ENCODE measurements around the gene RSRC1. TPM values are rescaled to one million over a fixed set of nuclear protein-coding genes. Genes with fewer than 3 reads are reported as not detected.
A peak's percentile ranks its signal among the peaks of the same experiment; 100 is the strongest.
"Not testable (repeated sequence)": the region's sequence is repeated elsewhere in the genome, so short reads cannot be mapped to it uniquely, and the experiment has no call there.

RSRC1 gene
- total and polyA plus RNA-seq, 3 experiments from 2014 or later: 32.9 to 43.3 (median 35.4) TPM

DNA sequence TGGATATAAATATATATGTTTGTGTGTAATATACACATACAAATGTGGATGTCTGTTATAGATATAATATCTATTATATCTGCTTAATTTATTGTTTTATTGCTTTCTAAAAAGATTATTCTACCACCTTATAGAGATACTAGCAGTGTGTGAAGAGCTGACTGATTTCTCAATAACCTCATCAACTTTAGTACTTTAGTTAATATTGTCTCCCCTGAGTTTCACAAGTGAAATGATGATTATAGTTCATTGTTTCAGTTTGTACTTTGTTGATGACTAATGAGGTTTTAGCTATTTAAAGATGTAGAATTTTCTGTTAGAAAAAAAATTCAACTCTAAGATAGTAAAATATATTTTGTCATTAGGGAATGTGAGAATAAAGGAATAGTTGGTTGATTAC lies 11.4 kb downstream of the RSRC1 start:
- Mint-ChIP-seq H3K4me1 (peaks cover 8 to 26% (median 20%) of the 10 kb centered on the region in 3 donors), H3K4me3 (no peak overlapping the region)
- CTCF ChIA-PET: no interaction called here

DNA sequence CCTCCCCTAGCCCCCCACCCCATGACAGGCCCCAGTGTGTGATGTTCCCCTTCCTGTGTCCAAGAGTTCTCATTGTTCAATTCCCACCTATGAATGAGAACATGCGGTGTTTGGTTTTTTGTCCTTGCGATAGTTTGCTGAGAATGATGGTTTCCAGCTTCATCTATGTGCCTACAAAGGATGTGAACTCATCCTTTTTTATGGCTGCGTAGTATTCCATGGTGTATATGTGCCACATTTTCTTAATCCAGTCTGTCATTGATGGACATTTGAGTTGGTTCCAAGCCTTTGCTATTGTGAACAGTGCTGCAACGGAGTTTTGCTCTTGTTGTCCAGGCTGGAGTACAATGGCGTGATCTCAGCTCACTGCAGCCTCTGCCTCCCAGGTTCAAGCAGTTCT lies 12.8 kb downstream of the RSRC1 start:
- H3K4me1 Mint-ChIP-seq: peaks cover 10 to 28% (median 22%) of the 10 kb centered on the region in 3 donors
- H3K4me1 ChIP-seq (ENCODE audit: insufficient read depth, low read length); H3K4me3 Mint-ChIP-seq; H3K27me3 Mint-ChIP-seq; H3K4me3 ChIP-seq (ENCODE audit: low read length); POLR2A ChIA-PET; DNase-seq; H3K9me3 ChIP-seq (ENCODE audit: low read length); CTCF ChIA-PET; H3K27ac Mint-ChIP-seq; H3K27ac ChIP-seq (ENCODE audit: low read depth, low read length); H3K27me3 ChIP-seq (ENCODE audit: insufficient read depth, low read length, poor library complexity, severe bottlenecking): not testable (repeated sequence)
- peaks cover 42 to 59% (median 56%) of the 10 kb centered on the region in 3 donors for H3K36me3 Mint-ChIP-seq
- peaks cover 13% of the 10 kb centered on the region for H3K36me3 ChIP-seq (ENCODE audit: insufficient read depth, low read length)
- H3K9me3 Mint-ChIP-seq: peaks cover 9 to 24% (median 18%) of the 10 kb centered on the region in 5 donors

More for the DNA sequence above, 11.4 kb downstream of the RSRC1 start:
- peaks cover 30 to 45% (median 42%) of the 10 kb centered on the region in 3 donors for H3K36me3 Mint-ChIP-seq
- POLR2A ChIA-PET: no interaction called here
- no peak for DNase-seq
- H3K27me3 Mint-ChIP-seq: no peaks in the 10 kb centered on the region
- peaks cover 5 to 11% (median 7%) of the 10 kb centered on the region in 5 donors for H3K9me3 Mint-ChIP-seq
- Histone ChIP-seq H3K27ac (ENCODE audit: low read depth, low read length) (no peak overlapping the region), H3K4me1 (ENCODE audit: insufficient read depth, low read length) (no peaks in the 10 kb centered on the region), H3K4me3 (ENCODE audit: low read length) (no peak overlapping the region), H3K27me3 (ENCODE audit: insufficient read depth, low read length, poor library complexity, severe bottlenecking) (no peaks in the 10 kb centered on the region), H3K9me3 (ENCODE audit: low read length) (no peaks in the 10 kb centered on the region), H3K36me3 (ENCODE audit: insufficient read depth, low read length) (peaks cover 13% of the 10 kb centered on the region)
- H3K27ac Mint-ChIP-seq: no peak overlapping the region

DNA sequence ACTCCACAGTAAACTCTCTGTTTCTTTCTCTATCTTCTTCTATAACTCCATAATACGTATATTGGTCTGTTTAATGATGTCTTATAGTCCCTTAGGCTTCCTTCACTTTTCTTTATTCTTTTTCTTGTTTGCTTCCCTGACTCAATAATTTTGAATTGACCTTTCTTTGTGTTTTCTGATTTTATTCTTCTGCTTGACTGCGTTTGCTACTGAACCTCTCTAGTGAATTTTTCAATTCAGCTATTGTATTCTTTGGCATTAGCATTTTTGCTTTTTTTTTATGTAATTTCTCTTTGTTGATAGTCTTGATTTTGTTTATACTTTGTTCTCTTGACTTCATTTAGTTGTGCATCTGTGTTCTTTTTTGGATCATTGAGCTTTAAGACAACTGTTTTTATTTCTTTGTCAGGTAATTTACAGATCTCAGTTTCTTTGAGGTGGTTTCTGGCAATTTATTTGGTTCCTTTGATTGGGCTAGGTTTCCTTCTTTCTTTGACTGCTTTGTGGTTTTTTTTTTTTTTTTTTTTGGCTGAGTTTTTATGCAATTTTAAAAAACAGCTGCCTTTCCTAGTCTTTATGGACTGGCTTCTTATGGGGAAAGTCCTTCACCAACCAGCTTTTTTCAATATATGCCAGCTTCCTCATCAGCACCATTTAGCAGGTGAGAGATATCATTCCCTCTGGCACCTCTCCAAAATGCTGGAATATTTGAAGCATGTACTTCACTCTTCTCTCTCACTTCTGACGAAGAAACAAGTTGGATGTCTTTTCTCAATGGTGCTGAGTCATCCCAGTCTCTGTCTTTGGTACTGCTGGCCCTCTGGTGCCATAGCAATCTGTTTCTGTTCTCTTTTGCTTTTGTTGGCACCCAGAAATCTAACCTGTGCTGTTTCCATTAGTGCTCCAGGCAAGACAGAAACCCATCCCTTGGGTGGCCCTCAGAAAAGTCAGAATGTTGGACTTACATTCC lies 17.6 kb downstream of the RSRC1 start:
- Histone ChIP-seq H3K9me3 (ENCODE audit: low read length) (no peaks in the 10 kb centered on the region), H3K4me1 (ENCODE audit: insufficient read depth, low read length) (no peaks in the 10 kb centered on the region), H3K36me3 (ENCODE audit: insufficient read depth, low read length) (peaks cover 19% of the 10 kb centered on the region), H3K27me3 (ENCODE audit: insufficient read depth, low read length, poor library complexity, severe bottlenecking) (no peaks in the 10 kb centered on the region), H3K27ac (ENCODE audit: low read depth, low read length) (no peak overlapping the region), H3K4me3 (ENCODE audit: low read length) (no peak overlapping the region)
- ChIA-PET CTCF (interaction anchor here (1.5 kb wide), 1 partner anchor 517 kb away, joined by 3 read pairs; the partner anchor contains the start of gene GFM1), POLR2A (interaction anchor here (0.7 kb wide), 1 partner anchor 11 kb away, joined by 4 read pairs; no protein-coding TSS in a partner anchor)
- Mint-ChIP-seq H3K27me3 (no peaks in the 10 kb centered on the region), H3K4me3 (no peak overlapping the region), H3K9me3 (peaks cover 9 to 25% (median 19%) of the 10 kb centered on the region in 5 donors), H3K36me3 (peaks cover 60 to 86% (median 84%) of the 10 kb centered on the region in 3 donors), H3K4me1 (peaks cover 7 to 25% (median 15%) of the 10 kb centered on the region in 3 donors), H3K27ac (no peak overlapping the region)
- no peak for DNase-seq

DNA sequence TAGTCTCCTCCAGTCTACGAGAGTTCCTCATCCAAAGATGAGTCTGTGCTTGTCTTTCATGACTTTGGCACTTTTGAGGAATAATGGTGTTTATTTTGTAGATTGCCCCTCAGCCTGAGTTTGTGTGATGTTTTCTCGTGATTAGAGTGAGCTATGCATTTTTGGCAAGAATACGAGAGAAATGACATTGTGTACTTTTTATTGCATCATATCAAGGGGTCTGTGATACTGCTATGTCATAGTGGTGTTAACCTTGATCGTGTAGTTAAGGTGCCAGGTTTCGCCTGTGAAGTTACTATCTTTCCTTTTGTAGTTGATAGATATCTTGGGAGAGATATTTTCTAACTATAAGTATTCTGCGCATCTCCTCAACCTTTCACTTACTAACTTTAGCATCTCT lies 18.9 kb downstream of the RSRC1 start:
- Mint-ChIP-seq H3K4me3 (no peak overlapping the region), H3K36me3 (peaks cover 55 to 79% (median 74%) of the 10 kb centered on the region in 3 donors), H3K27me3 (no peaks in the 10 kb centered on the region), H3K4me1 (peaks cover 7 to 25% (median 15%) of the 10 kb centered on the region in 3 donors), H3K9me3 (peaks cover 9 to 23% (median 19%) of the 10 kb centered on the region in 5 donors), H3K27ac (no peak overlapping the region)
- no peak for DNase-seq
- Histone ChIP-seq H3K27ac (ENCODE audit: low read depth, low read length) (no peak overlapping the region), H3K9me3 (ENCODE audit: low read length) (no peaks in the 10 kb centered on the region), H3K36me3 (ENCODE audit: insufficient read depth, low read length) (peaks cover 19% of the 10 kb centered on the region), H3K4me3 (ENCODE audit: low read length) (no peak overlapping the region), H3K27me3 (ENCODE audit: insufficient read depth, low read length, poor library complexity, severe bottlenecking) (no peaks in the 10 kb centered on the region), H3K4me1 (ENCODE audit: insufficient read depth, low read length) (no peaks in the 10 kb centered on the region)
- CTCF ChIA-PET: interaction anchor here (1.5 kb wide), 1 partner anchor 515 kb away, joined by 3 read pairs; the partner anchor contains the start of gene GFM1
- POLR2A ChIA-PET: no interaction called here

DNA sequence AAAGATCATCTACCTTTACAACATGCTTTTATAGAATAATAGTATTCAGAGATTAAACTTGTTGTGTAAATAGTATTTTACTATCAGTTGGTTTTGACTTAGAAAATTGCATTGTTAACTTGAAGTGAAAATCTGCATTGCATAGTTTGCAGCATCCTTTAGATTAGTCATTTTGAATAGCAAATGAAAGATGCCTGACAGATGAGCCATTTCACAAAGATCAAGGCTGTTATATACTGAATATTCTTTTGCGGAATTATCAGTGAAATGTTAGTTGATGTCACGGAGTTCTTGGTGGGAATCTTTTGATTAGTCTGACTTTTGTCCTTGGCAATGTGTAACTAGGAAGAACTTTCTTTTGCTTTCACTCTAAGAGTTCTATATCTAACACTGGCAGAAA lies 24.5 kb downstream of the RSRC1 start:
- H3K4me3 Mint-ChIP-seq: no peak overlapping the region
- CTCF ChIA-PET: no interaction called here
- H3K36me3 Mint-ChIP-seq: peaks cover 33 to 52% (median 41%) of the 10 kb centered on the region in 3 donors
- H3K27ac Mint-ChIP-seq: no peak overlapping the region
- DNase-seq: no peak
- H3K27me3 ChIP-seq (ENCODE audit: insufficient read depth, low read length, poor library complexity, severe bottlenecking): no peaks in the 10 kb centered on the region
- no peaks in the 10 kb centered on the region for H3K9me3 ChIP-seq (ENCODE audit: low read length)
- no peak overlapping the region for H3K27ac ChIP-seq (ENCODE audit: low read depth, low read length)
- peaks cover 0 to 4% (median 0%) of the 10 kb centered on the region in 3 donors for H3K4me1 Mint-ChIP-seq
- POLR2A ChIA-PET: no interaction called here
- H3K27me3 Mint-ChIP-seq: no peaks in the 10 kb centered on the region
- peaks cover 0 to 2% (median 0%) of the 10 kb centered on the region in 5 donors for H3K9me3 Mint-ChIP-seq
- H3K4me3 ChIP-seq (ENCODE audit: low read length): no peak overlapping the region
- no peaks in the 10 kb centered on the region for H3K36me3 ChIP-seq (ENCODE audit: insufficient read depth, low read length)
- no peaks in the 10 kb centered on the region for H3K4me1 ChIP-seq (ENCODE audit: insufficient read depth, low read length)

DNA sequence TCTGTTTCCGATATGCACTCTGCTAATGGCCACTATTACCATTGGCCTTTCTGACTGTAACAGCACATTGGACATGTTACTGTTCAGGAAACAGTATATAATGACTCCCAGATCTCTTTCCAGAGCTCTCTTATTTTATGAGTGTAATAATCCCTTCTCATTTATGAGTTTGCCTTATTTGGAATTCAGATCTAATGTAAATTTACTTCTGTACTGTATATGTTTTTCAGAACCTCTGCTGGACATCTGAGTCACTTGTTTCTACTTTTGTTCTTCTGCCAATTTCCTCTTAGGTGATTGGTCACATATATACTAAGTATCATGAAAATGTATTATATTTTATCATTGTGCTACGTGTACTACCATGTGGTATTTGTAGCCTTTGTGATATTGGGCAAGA lies 30.5 kb downstream of the RSRC1 start:
- ChIA-PET CTCF (no interaction called here), POLR2A (no interaction called here)
- no peaks in the 10 kb centered on the region for H3K27me3 Mint-ChIP-seq
- H3K4me3 ChIP-seq (ENCODE audit: low read length): no peak overlapping the region
- peaks cover 0 to 4% (median 3%) of the 10 kb centered on the region in 5 donors for H3K9me3 Mint-ChIP-seq
- no peaks in the 10 kb centered on the region for H3K27me3 ChIP-seq (ENCODE audit: insufficient read depth, low read length, poor library complexity, severe bottlenecking)
- no peak overlapping the region for H3K27ac Mint-ChIP-seq
- H3K4me1 Mint-ChIP-seq: no peaks in the 10 kb centered on the region
- H3K4me1 ChIP-seq (ENCODE audit: insufficient read depth, low read length): no peaks in the 10 kb centered on the region
- H3K27ac ChIP-seq (ENCODE audit: low read depth, low read length): no peak overlapping the region
- no peaks in the 10 kb centered on the region for H3K9me3 ChIP-seq (ENCODE audit: low read length)
- no peaks in the 10 kb centered on the region for H3K36me3 ChIP-seq (ENCODE audit: insufficient read depth, low read length)
- H3K36me3 Mint-ChIP-seq: peaks cover 27 to 45% (median 39%) of the 10 kb centered on the region in 3 donors
- H3K4me3 Mint-ChIP-seq: no peak overlapping the region
- DNase-seq: no peak

DNA sequence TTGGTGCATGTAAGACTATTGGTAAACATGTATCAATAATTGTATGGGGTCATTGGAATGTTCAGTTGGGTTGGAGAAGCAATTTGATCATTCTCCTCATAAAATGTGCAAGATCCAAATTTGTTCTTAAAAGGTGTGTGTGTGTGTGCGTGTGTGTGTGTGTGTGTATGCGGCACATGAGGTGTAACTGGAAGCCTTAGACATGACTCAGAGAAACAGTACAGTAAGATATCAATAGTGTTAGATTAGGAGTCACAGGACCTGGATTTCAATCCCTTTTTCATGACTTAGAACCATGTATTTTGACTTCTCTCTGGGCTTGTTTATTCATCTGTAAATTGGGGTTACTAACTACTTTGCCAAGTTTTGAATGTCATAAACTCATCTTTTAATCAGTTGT lies 38.3 kb downstream of the RSRC1 start:
- peaks cover 10 to 19% (median 11%) of the 10 kb centered on the region in 3 donors for H3K4me1 Mint-ChIP-seq
- H3K9me3 ChIP-seq (ENCODE audit: low read length): no peaks in the 10 kb centered on the region
- POLR2A ChIA-PET: no interaction called here
- H3K4me3 Mint-ChIP-seq: no peak overlapping the region
- H3K4me1 ChIP-seq (ENCODE audit: insufficient read depth, low read length): no peaks in the 10 kb centered on the region
- H3K27ac Mint-ChIP-seq: no peak overlapping the region
- H3K27me3 Mint-ChIP-seq: no peaks in the 10 kb centered on the region
- peaks cover 13 to 29% (median 18%) of the 10 kb centered on the region in 3 donors for H3K36me3 Mint-ChIP-seq
- no peaks in the 10 kb centered on the region for H3K36me3 ChIP-seq (ENCODE audit: insufficient read depth, low read length)
- H3K27ac ChIP-seq (ENCODE audit: low read depth, low read length): no peak overlapping the region
- no peak overlapping the region for H3K4me3 ChIP-seq (ENCODE audit: low read length)
- DNase-seq: no peak
- peaks cover 0 to 7% (median 3%) of the 10 kb centered on the region in 5 donors for H3K9me3 Mint-ChIP-seq
- CTCF ChIA-PET: no interaction called here
- H3K27me3 ChIP-seq (ENCODE audit: insufficient read depth, low read length, poor library complexity, severe bottlenecking): no peaks in the 10 kb centered on the region

DNA sequence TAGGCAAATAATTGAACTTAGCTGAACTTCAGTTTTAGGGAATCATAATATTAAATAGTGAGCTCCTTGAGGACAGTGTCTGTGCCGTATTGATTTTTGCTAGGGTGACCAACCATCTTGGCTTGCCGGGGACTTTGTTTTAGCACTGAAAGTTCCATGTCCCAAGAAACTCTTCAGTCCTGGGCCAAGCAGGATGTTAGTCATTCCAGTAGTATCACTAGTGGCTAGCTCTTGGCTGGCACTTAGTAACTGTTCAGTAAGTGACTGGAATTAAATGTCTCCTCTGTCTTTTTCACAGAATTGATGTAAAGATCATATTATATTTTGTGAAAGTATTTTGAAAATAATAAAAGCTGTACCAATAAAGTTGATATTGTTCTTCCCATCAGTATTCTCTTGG lies 42.3 kb downstream of the RSRC1 start:
- no peak for DNase-seq

More for the DNA sequence above, 42.3 kb downstream of the RSRC1 start:
- Histone ChIP-seq H3K36me3 (ENCODE audit: insufficient read depth, low read length) (no peaks in the 10 kb centered on the region), H3K9me3 (ENCODE audit: low read length) (no peaks in the 10 kb centered on the region), H3K4me3 (ENCODE audit: low read length) (no peak overlapping the region), H3K4me1 (ENCODE audit: insufficient read depth, low read length) (no peaks in the 10 kb centered on the region), H3K27ac (ENCODE audit: low read depth, low read length) (no peak overlapping the region), H3K27me3 (ENCODE audit: insufficient read depth, low read length, poor library complexity, severe bottlenecking) (no peaks in the 10 kb centered on the region)
- Mint-ChIP-seq H3K27me3 (no peaks in the 10 kb centered on the region), H3K4me1 (peaks cover 8 to 17% (median 11%) of the 10 kb centered on the region in 3 donors), H3K4me3 (no peak overlapping the region), H3K27ac (peak overlapping the region in 2 of 8 donors; percentile 8 to 58), H3K9me3 (peaks cover 0 to 3% (median 0%) of the 10 kb centered on the region in 5 donors), H3K36me3 (peaks cover 16 to 43% (median 27%) of the 10 kb centered on the region in 3 donors)
- POLR2A ChIA-PET: no interaction called here
- CTCF ChIA-PET: no interaction called here
